ENCODE data around the gene HK1.
"Not testable (repeated sequence)": the region's sequence is repeated elsewhere in the genome, so short reads cannot be mapped to it uniquely, and the experiment has no call there.

HK1 gene

GRCh38 chr10:69419744-69420126 lies 141.4 kb downstream of the HK1 start:
- DNase-seq (ENCODE audit: low read depth) = no peak

- no peak for DNase-seq (ENCODE audit: low read depth)
These were observed 143.5 kb downstream of the HK1 start for GRCh38 chr10:69421611-69422308.

- no peak for DNase-seq (ENCODE audit: low read depth)
These were observed 144.4 kb downstream of the HK1 start for GRCh38 chr10:69422676-69423075.

GRCh38 chr10:69425041-69425440 lies 146.7 kb downstream of the HK1 start:
- DNase-seq (ENCODE audit: low read depth) = no peak

- no peak for DNase-seq (ENCODE audit: low read depth)
These were observed 147.4 kb downstream of the HK1 start for GRCh38 chr10:69425511-69426298.

GRCh38 chr10:69426376-69426727 lies 148.1 kb downstream of the HK1 start:
- no peak for DNase-seq (ENCODE audit: low read depth)

- DNase-seq (ENCODE audit: low read depth) = no peak
These were observed 149.9 kb downstream of the HK1 start for GRCh38 chr10:69428165-69428564.

GRCh38 chr10:69434169-69434568 lies 155.9 kb downstream of the HK1 start:
- no peak for DNase-seq (ENCODE audit: low read depth)

- DNase-seq (ENCODE audit: low read depth) = no peak
These were observed 156.6 kb downstream of the HK1 start for GRCh38 chr10:69434926-69435325.

GRCh38 chr10:69435966-69436520 lies 157.7 kb downstream of the HK1 start:
- no peak for DNase-seq (ENCODE audit: low read depth)

GRCh38 chr10:69437321-69438259 lies 159.3 kb downstream of the HK1 start:
- DNase-seq (ENCODE audit: low read depth) = no peak

GRCh38 chr10:69438536-69439349 lies 160.4 kb downstream of the HK1 start:
- peak; percentile 31 for DNase-seq (ENCODE audit: low read depth)

GRCh38 chr10:69439350-69439739 lies 161.0 kb downstream of the HK1 start:
- peak; percentile 70 for DNase-seq (ENCODE audit: low read depth)

GRCh38 chr10:69439813-69440506 lies 161.7 kb downstream of the HK1 start:
- DNase-seq (ENCODE audit: low read depth) = peak; percentile 75

GRCh38 chr10:69443354-69443753 lies 165.1 kb downstream of the HK1 start:
- DNase-seq (ENCODE audit: low read depth) = no peak

- DNase-seq (ENCODE audit: low read depth) = no peak
These were observed 166.7 kb downstream of the HK1 start for GRCh38 chr10:69445041-69445440.

- DNase-seq (ENCODE audit: low read depth) = no peak
These were observed 167.9 kb downstream of the HK1 start for GRCh38 chr10:69446229-69446628.

- DNase-seq (ENCODE audit: low read depth) = peak; percentile 52
These were observed 168.4 kb downstream of the HK1 start for GRCh38 chr10:69446650-69447151.

- peak; percentile 56 for DNase-seq (ENCODE audit: low read depth)
These were observed 171.5 kb downstream of the HK1 start for GRCh38 chr10:69449841-69450240.

- DNase-seq (ENCODE audit: low read depth) = not testable (repeated sequence)
These were observed 172.1 kb downstream of the HK1 start for GRCh38 chr10:69450395-69450794.

Measured in fibroblast of gingiva (primary cell).